Pancreas (tissue), 10 donors: ENCODE data around the gene BBS1. TPM values are rescaled to one million over a fixed set of nuclear protein-coding genes. Genes with fewer than 3 reads are reported as not detected.

Source experiments
- ATAC-seq, 4 donors: fragments of 200-7000 bp; cut with Tn5 transposase; one replicate each; pipeline versions ENCODE4 v1.8.0 to v1.9.1; 2020; ENCODE audit warnings: mild to moderate bottlenecking in 4 of 4, moderate library complexity in 4 of 4
- DNase-seq, 6 donors: peaks; one replicate each; pipeline ENCODE4 v3.0.0-alpha.2; 2020
- FAIRE-seq: peaks from 2 replicates; lab custom pipeline; 2012; peaks lifted over from hg19 to GRCh38; lab: Jason Lieb, UNC
- H3K27ac ChIP-seq, 4 donors: fragments of 200-600 bp; sonication (generic); 1 replicate in 3 of 4; 2 replicates in 1 of 4; pipeline versions ENCODE4 v1.5.0 to v1.8.0; 2020
- H3K27me3 ChIP-seq, 4 donors: fragments of 200-600 bp; one replicate each; pipeline ENCODE4 v1.8.0; 2021
- H3K36me3 ChIP-seq, 3 donors: fragments of 200-600 bp; sonication (generic) in 1 of 3; one replicate each; pipeline versions ENCODE4 v1.5.0 to v1.8.0; 2020 to 2021
- H3K4me1 ChIP-seq, 3 donors: fragments of 200-600 bp; one replicate each; pipeline ENCODE4 v1.8.0; 2021
- H3K4me3 ChIP-seq, 4 donors: fragments of 200-600 bp; sonication (generic) in 2 of 4; one replicate each; pipeline versions ENCODE4 v1.5.0 to v1.8.0; 2020 to 2021
- H3K9me3 ChIP-seq, 4 donors: fragments of 200-600 bp; one replicate each; pipeline ENCODE4 v1.8.0; 2021
- WGBS, 2 donors: extraction: QIAGEN DNeasy Blood & Tissue Kit; methylation state at CpG; one replicate each; pipeline ENCODE4 v1.1.7; 2013; 5-methylcytosine and 5-hydroxymethylcytosine counted together
- intact Hi-C, 3 donors: fragments of 100-400 bp; cut with DNase I; formaldehyde crosslinking; loops; one replicate each; pipeline versions ENCODE4 v1.11.1 to v1.14.2; 2022
- polyA plus RNA-seq, 2 donors: library from polyadenylated mRNA; stranded (reverse); fragments of 200-250 nt; gene quantifications; one replicate each; pipeline ENCODE4 v1.2.3, GENCODE V29; 2013
- total RNA-seq, 6 donors: library from RNA; stranded (reverse); fragmentation: NEBNext Ultra II Directional in 4 of 6; extraction: Animal tissue kit (Norgen Biotek cat#: 25700) in 4 of 6; gene quantifications; one replicate each; pipeline versions ENCODE4 v1.2.1 to v1.2.4, GENCODE V29; 2021 to 2023
- TF ChIP-seq, protein P1 (sequence below), 4 donors: fragments of 200-600 bp; sonication (generic) in 3 of 4; IDR thresholded peaks; one replicate each; pipeline versions ENCODE4 v1.5.0 to v1.8.0; 2021; ENCODE audit warnings: antibody characterized with exemption in 4 of 4
- donor health status: healthy with polysubstance abuse.
- donor health status: DM: no; HTN: no; CAD: no; lungs with moderate emphysema.
- donor health status: DM: no; HTN: no; CAD: no.
- donor health status: control.
- donor health status: control.
- donor health status: Bipolar disorder and iron deficiency.
- donor health status: DM: yes; HTN: yes; CAD: no.
- donor health status: DM: no; HTN: no; CAD: no.
- donor health status: DM: no; HTN: no; CAD: no.
- donor health status: DM: yes; HTN: yes; CAD: no.

Gene BBS1
- total and polyA plus RNA-seq, 8 donors, result 19.1 to 31.9 (median 22.1) TPM

DNA sequence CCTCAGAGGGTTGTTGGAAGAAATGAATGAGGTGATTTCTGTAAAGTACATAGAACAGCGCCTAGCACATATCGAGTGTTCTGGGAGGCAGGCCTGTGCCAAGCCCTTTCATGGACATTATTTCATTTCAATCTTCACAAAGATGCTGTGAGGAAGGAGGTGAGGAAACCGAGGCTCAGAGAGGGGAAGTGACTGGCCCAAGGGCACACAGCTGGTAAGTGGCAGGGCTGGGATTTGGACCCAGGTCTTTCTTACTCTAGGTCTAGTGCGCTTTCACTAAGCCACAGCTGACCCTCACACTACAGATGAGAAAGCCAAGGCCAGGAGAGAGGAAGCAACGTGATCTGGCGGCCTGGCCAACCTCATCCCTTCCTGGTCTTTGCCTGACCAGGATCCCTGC, 41.7 kb upstream of the BBS1 start:
- 68 to 80% methylated on average over 6 of the region's 6 CpGs for WGBS, 2 donors
- ATAC-seq, result no peak
- Histone ChIP-seq H3K27me3 (no peaks in the 10 kb centered on the region), H3K27ac (no peak overlapping the region), H3K9me3 (no peaks in the 10 kb centered on the region), H3K4me3 (no peak overlapping the region), H3K36me3 (no peaks in the 10 kb centered on the region), H3K4me1 (peaks cover 0 to 5% (median 0%) of the 10 kb centered on the region in 3 donors)
- FAIRE-seq, result no peak
- intact Hi-C loops, result no loop called here
- TF ChIP-seq, protein P1, sequence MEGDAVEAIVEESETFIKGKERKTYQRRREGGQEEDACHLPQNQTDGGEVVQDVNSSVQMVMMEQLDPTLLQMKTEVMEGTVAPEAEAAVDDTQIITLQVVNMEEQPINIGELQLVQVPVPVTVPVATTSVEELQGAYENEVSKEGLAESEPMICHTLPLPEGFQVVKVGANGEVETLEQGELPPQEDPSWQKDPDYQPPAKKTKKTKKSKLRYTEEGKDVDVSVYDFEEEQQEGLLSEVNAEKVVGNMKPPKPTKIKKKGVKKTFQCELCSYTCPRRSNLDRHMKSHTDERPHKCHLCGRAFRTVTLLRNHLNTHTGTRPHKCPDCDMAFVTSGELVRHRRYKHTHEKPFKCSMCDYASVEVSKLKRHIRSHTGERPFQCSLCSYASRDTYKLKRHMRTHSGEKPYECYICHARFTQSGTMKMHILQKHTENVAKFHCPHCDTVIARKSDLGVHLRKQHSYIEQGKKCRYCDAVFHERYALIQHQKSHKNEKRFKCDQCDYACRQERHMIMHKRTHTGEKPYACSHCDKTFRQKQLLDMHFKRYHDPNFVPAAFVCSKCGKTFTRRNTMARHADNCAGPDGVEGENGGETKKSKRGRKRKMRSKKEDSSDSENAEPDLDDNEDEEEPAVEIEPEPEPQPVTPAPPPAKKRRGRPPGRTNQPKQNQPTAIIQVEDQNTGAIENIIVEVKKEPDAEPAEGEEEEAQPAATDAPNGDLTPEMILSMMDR (IDR thresholded peaks at IDR 0.05), result no peak
- no peak for DNase-seq

DNA sequence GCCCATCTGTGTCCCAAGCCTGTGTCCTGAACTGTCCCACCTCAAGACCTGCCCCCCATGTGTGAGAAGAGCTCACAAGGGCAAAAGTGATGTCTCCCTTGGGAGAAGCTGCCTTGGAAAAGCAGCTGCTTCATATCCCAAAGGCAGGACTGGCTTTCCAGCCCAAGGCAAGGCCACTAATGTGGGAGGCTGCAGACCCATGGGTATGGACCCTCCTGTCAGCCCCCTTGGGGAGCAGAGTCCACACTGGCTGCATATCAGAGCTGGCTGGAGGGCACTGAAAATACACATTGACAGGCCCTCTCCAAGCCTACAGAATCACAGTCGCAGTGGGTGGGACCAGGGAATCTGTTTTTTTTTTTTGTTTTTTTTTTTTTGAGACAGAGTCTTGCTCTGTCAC, 41.0 kb upstream of the BBS1 start:
- no peak for FAIRE-seq
- Histone ChIP-seq H3K4me3 (no peak overlapping the region), H3K4me1 (peaks cover 0 to 5% (median 0%) of the 10 kb centered on the region in 3 donors), H3K36me3 (no peaks in the 10 kb centered on the region), H3K27me3 (no peaks in the 10 kb centered on the region), H3K27ac (no peak overlapping the region), H3K9me3 (no peaks in the 10 kb centered on the region)
- intact Hi-C loops, result no loop called here
- TF ChIP-seq, protein P1 (IDR thresholded peaks at IDR 0.05), result no peak
- DNase-seq, result no peak
- WGBS, 2 donors, result 89 to 100% methylated on average over 1 of the region's 1 CpG
- no peak for ATAC-seq

DNA sequence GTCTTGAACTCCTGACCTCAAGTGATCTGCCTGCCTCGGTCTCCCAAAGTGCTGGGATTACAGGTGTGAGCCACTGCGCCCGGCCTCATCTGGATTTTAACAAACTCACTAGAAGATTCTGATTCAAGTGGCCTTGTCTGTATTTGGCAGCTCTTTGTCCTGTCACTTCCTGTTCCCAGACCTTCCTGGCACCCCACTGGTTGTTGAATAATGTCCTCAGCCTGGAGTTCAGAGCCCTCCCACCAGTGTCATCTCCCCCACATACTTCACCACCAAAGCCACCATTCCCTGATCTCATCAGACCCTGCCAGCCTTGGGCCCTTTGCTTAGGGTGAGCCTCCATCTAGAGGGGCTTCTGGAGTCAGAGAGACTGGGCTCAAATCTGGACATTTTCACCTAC, 40.4 kb upstream of the BBS1 start:
- DNase-seq (no peak), FAIRE-seq (no peak)
- TF ChIP-seq, protein P1 (IDR thresholded peaks at IDR 0.05), result no peak

DNA sequence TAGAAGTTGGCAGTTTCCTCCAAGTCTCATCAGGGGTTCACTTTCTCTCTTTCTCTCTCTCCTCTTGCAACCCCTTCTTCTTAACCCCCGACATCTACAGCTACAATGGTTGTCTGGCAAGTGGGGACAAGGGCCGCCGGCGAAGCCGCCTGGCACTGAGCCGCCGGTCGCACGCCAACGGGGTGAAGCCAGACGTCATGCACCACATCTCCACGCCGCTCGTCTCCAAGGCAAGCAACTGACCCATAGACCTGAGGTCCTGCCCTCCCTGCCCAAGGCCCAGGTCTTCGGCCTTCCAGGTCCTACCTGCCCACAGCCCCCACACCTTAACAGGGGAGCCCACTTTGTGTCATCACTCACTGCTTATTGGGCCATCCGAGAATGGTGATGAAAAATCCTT, 39.3 kb upstream of the BBS1 start:
- H3K9me3 ChIP-seq, result no peaks in the 10 kb centered on the region
- H3K27me3 ChIP-seq, result no peaks in the 10 kb centered on the region
- WGBS, 2 donors, result 94% methylated on average over 16 of the region's 16 CpGs
- no peak for ATAC-seq
- no peak for FAIRE-seq
- H3K4me3 ChIP-seq, result no peak overlapping the region
- TF ChIP-seq, protein P1 (IDR thresholded peaks at IDR 0.05), result no peak
- no peak for DNase-seq
- intact Hi-C loops, result no loop called here
- H3K36me3 ChIP-seq, result no peaks in the 10 kb centered on the region
- no peak overlapping the region for H3K27ac ChIP-seq
- H3K4me1 ChIP-seq, result peaks cover 0 to 5% (median 0%) of the 10 kb centered on the region in 3 donors

More for the DNA sequence above, 40.4 kb upstream of the BBS1 start:
- Histone ChIP-seq H3K27ac (no peak overlapping the region), H3K9me3 (no peaks in the 10 kb centered on the region), H3K4me1 (peaks cover 0 to 5% (median 0%) of the 10 kb centered on the region in 3 donors), H3K36me3 (no peaks in the 10 kb centered on the region), H3K4me3 (no peak overlapping the region), H3K27me3 (no peaks in the 10 kb centered on the region)
- ATAC-seq, result no peak
- WGBS, 2 donors, result 87 to 88% methylated on average over 3 of the region's 3 CpGs
- intact Hi-C loops, result no loop called here

DNA sequence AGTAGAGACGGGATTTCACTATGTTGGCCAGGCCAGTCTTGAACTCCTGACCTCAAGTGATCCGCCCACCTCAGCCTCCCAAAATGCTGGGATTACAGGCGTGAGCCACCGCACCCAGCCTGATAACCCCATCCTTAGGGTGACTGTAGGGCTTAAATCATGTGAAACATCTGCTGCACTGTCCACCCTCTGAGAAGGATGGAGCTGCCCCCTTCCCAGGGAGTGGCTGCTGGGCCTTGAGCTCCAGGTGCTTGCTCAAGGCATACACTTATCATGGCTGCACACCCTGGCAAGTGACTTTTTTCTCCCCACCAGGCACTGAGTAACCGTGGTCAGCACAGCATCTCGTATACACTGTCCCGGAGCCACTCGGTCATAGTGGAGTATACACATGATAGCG, 38.4 kb upstream of the BBS1 start:
- 92% methylated on average over 9 of the region's 9 CpGs for whole genome bisulfite sequencing, 2 donors
- DNase-seq (no peak), ATAC-seq (no peak), FAIRE-seq (no peak)
- Histone ChIP-seq H3K36me3 (no peaks in the 10 kb centered on the region), H3K27me3 (no peaks in the 10 kb centered on the region), H3K27ac (no peak overlapping the region), H3K9me3 (no peaks in the 10 kb centered on the region), H3K4me3 (no peak overlapping the region), H3K4me1 (peaks cover 0 to 5% (median 0%) of the 10 kb centered on the region in 3 donors)
- intact Hi-C loops, result no loop called here
- TF ChIP-seq, protein P1 (IDR thresholded peaks at IDR 0.05), result no peak
